ENCODE measurements around the gene ANKLE2. TPM values are rescaled to one million over a fixed set of nuclear protein-coding genes. Genes with fewer than 3 reads are reported as not detected.

Gene ANKLE2
- total RNA-seq, 1 experiment from 2014 or later = 52.4 TPM

GRCh38 chr12:132677492-132677891 lies 84.1 kb downstream of the ANKLE2 start:
- in situ Hi-C loops (cut with HindIII; ENCODE audit: low pct_unique_long_range_greater_than_20kb, low sequenced_read_pairs) = no loop called here
- no peak for DNase-seq (ENCODE audit: low read depth, low spot score)

- DNase-seq (ENCODE audit: low read depth, low spot score) = no peak
- in situ Hi-C loops (cut with HindIII; ENCODE audit: low pct_unique_long_range_greater_than_20kb, low sequenced_read_pairs) = no loop called here
Observed at GRCh38 chr12:132675757-132676432, 85.7 kb downstream of the ANKLE2 start.

Small RNAs within 50 kb of the gene (small RNA-seq; reads per million reads assigned to genes)
- gene RNA5SP379 = 0.04 to 0.48 reads per million in 2 experiments

Other genes starting within 250 kb of the ANKLE2 start
- gene LRCOL1, start 151.2 kb downstream of the ANKLE2 start, total RNA-seq (2014; rRNA removed; shearing (Covaris generic)) = not detected in 2 replicates
- gene P2RX2, start 143.1 kb downstream of the ANKLE2 start, total RNA-seq (2014; rRNA removed; shearing (Covaris generic)) = not detected in 2 replicates
- gene POLE, start 74.5 kb downstream of the ANKLE2 start, total RNA-seq (2014; rRNA removed; shearing (Covaris generic)) = 13.2 and 23.2 TPM in 2 replicates
- gene PXMP2, start 74.2 kb downstream of the ANKLE2 start, total RNA-seq (2014; rRNA removed; shearing (Covaris generic)) = 23.0 and 23.5 TPM in 2 replicates
- 46.6 and 54.9 TPM in 2 replicates for gene PGAM5, start 51.0 kb downstream of the ANKLE2 start, total RNA-seq (2014; rRNA removed; shearing (Covaris generic))
- gene GOLGA3, start 67.0 kb upstream of the ANKLE2 start, total RNA-seq (2014; rRNA removed; shearing (Covaris generic)) = 37.7 and 44.4 TPM in 2 replicates
- 24.5 and 25.8 TPM in 2 replicates for gene CHFR, start 125.8 kb upstream of the ANKLE2 start, total RNA-seq (2014; rRNA removed; shearing (Covaris generic))
- 9.9 and 10.1 TPM in 2 replicates for gene ZNF605, start 194.5 kb upstream of the ANKLE2 start, total RNA-seq (2014; rRNA removed; shearing (Covaris generic))
- 9.7 and 12.9 TPM in 2 replicates for gene ZNF26, start 224.5 kb upstream of the ANKLE2 start, total RNA-seq (2014; rRNA removed; shearing (Covaris generic))

Data from SK-MEL-5 (cell line).